SK-N-SH (cell line): ENCODE measurements around the gene OXSR1. TPM values are rescaled to one million over a fixed set of nuclear protein-coding genes. Genes with fewer than 3 reads are reported as not detected.

Experiments
- CTCF ChIA-PET: fragments of 300-600, 350-600 bp; formaldehyde crosslinking; extraction: SDS; loops from one replicate; lab custom pipeline; 2021; lab: Yijun Ruan, JAX
- POLR2A ChIA-PET: fragments of 350-600 bp; sonication (Branson Sonifier 250); formaldehyde crosslinking; extraction: SDS; loops from one replicate; lab custom pipeline; 2020; ENCODE audit warnings: antibody characterized with exemption, inconsistent platforms; lab: Yijun Ruan, JAX
- DNase-seq: peaks from one replicate; pipeline ENCODE4 v3.0.0; 2012
- H2AFZ ChIP-seq: fragments of 200-600 bp; sonication (generic); 2 replicates; pipeline ENCODE4 v1.8.1; 2016; ENCODE audit warnings: antibody characterized with exemption, mild to moderate bottlenecking, low read depth
- H3F3A ChIP-seq: fragments of 200-600 bp; sonication (generic); replicated peaks from 2 replicates; pipeline ENCODE3; 2016; ENCODE audit warnings: antibody characterized with exemption, mild to moderate bottlenecking; ENCODE audit not compliant: insufficient read depth
- H3K27ac ChIP-seq, 2 experiments: fragments of 200-500 bp in 1 of 2; fragments of 200-600 bp in 1 of 2; sonication (Bioruptor generic) in 1 of 2; sonication (generic), shearing (Covaris generic) in 1 of 2; 2 replicates each; pipeline versions ENCODE4 v1.5.1 to v1.6.1; 2014 to 2016; ENCODE audit warnings: low read depth in 2 of 2, inconsistent platforms in 1 of 2, low read length in 1 of 2, mild to moderate bottlenecking in 1 of 2, mixed read lengths in 1 of 2
- H3K27me3 ChIP-seq: fragments of 200-600 bp; sonication (generic), shearing (Covaris generic); 2 replicates; pipeline ENCODE4 v1.6.1; 2016; ENCODE audit warnings: mixed run types; ENCODE audit not compliant: insufficient read depth
- H3K36me3 ChIP-seq, 2 experiments: fragments of 200-500 bp in 1 of 2; fragments of 200-600 bp in 1 of 2; sonication (Bioruptor generic) in 1 of 2; sonication (generic) in 1 of 2; replicated peaks in 1 of 2; 2 replicates each; pipeline versions ENCODE3 to v1.5.1; 2014 to 2016; ENCODE audit warnings: low read length in 1 of 2, mild to moderate bottlenecking in 1 of 2; ENCODE audit not compliant: insufficient read depth in 2 of 2, control insufficient read depth in 1 of 2
- H3K4me1 ChIP-seq, 2 experiments: fragments of 200-500 bp in 1 of 2; fragments of 200-600 bp in 1 of 2; sonication (Bioruptor generic) in 1 of 2; sonication (generic), shearing (Covaris generic) in 1 of 2; 2 replicates each; pipeline versions ENCODE4 v1.5.1 to v1.6.1; 2014 to 2016; ENCODE audit warnings: low read depth in 1 of 2, low read length in 1 of 2, mixed run types in 1 of 2; ENCODE audit not compliant: insufficient read depth in 2 of 2, control insufficient read depth in 1 of 2
- H3K4me2 ChIP-seq: fragments of 200-600 bp; sonication (generic), shearing (Covaris generic); 2 replicates; pipeline ENCODE4 v1.6.1; 2017; ENCODE audit warnings: mixed run types
- H3K4me3 ChIP-seq, 2 experiments: fragments of 200-500 bp in 1 of 2; fragments of 200-600 bp in 1 of 2; sonication (Bioruptor generic) in 1 of 2; sonication (generic), shearing (Covaris generic) in 1 of 2; 2 replicates each; pipeline versions ENCODE4 v1.5.1 to v1.8.1; 2014 to 2016; ENCODE audit warnings: low read depth in 2 of 2, inconsistent platforms in 1 of 2, low read length in 1 of 2, mild to moderate bottlenecking in 1 of 2, mixed read lengths in 1 of 2, moderate library complexity in 1 of 2
- H3K79me2 ChIP-seq: fragments of 200-600 bp; sonication (generic); 2 replicates; pipeline ENCODE4 v1.8.1; 2017; ENCODE audit warnings: mild to moderate bottlenecking; ENCODE audit not compliant: insufficient read depth
- H3K9ac ChIP-seq: fragments of 200-600 bp; sonication (generic); 2 replicates; pipeline ENCODE4 v1.6.1; 2017; ENCODE audit warnings: mixed run types
- H3K9me2 ChIP-seq: fragments of 200-600 bp; sonication (generic); 2 replicates; pipeline ENCODE4 v1.6.1; 2017; ENCODE audit warnings: mixed run types
- H3K9me3 ChIP-seq: fragments of 200-600 bp; sonication (generic); 2 replicates; pipeline ENCODE4 v1.6.1; 2017; ENCODE audit warnings: mixed run types, mild to moderate bottlenecking, moderate library complexity
- H4K20me1 ChIP-seq: fragments of 200-600 bp; sonication (generic); 2 replicates; pipeline ENCODE4 v1.6.1; 2017; ENCODE audit warnings: mild to moderate bottlenecking, mixed run types; ENCODE audit not compliant: insufficient read depth
- CHD2 ChIP-seq: fragments of 150-350 bp; IDR thresholded peaks from 2 replicates; pipeline ENCODE4 v1.6.1; 2018; ENCODE audit warnings: low read length; ENCODE audit not compliant: partially characterized antibody
- EP300 ChIP-seq, 2 experiments: IDR thresholded peaks; 2 replicates each; pipeline versions ENCODE4 v1.4.0 to v1.6.1; 2012; ENCODE audit warnings: borderline replicate concordance in 1 of 2, low read depth in 1 of 2, low read length in 1 of 2
- EZH2phosphoT487 ChIP-seq: fragments of 200-600 bp; sonication (generic); IDR thresholded peaks from 2 replicates; pipeline ENCODE4 v1.6.1; 2017; ENCODE audit warnings: low read depth, mixed run types, mild to moderate bottlenecking, antibody characterized with exemption, moderate library complexity, borderline replicate concordance
- GABPA ChIP-seq: IDR thresholded peaks from 2 replicates; pipeline ENCODE4 v1.4.0; 2012; ENCODE audit warnings: low read depth, mild to moderate bottlenecking
- JUND ChIP-seq: IDR thresholded peaks from 2 replicates; pipeline ENCODE4 v1.4.0; 2012
- MEF2A ChIP-seq: IDR thresholded peaks from 2 replicates; pipeline ENCODE4 v1.4.0; 2012; ENCODE audit warnings: low read depth, borderline replicate concordance
- MXI1 ChIP-seq: IDR thresholded peaks from 2 replicates; pipeline ENCODE4 v1.6.1; 2012; ENCODE audit warnings: mild to moderate bottlenecking, low read depth, low read length, improper control_type of control experiment
- NRF1 ChIP-seq: IDR thresholded peaks from 2 replicates; pipeline ENCODE4 v1.6.1; 2012; ENCODE audit warnings: low read depth, mild to moderate bottlenecking, low read length
- SIN3A ChIP-seq: IDR thresholded peaks from 2 replicates; pipeline ENCODE4 v1.6.1; 2012; ENCODE audit warnings: low read depth, mild to moderate bottlenecking, low read length, moderate library complexity, borderline replicate concordance
- SMC3 ChIP-seq: IDR thresholded peaks from 2 replicates; pipeline ENCODE4 v1.6.1; 2012; ENCODE audit warnings: low read depth, low read length, improper control_type of control experiment
- TAF1 ChIP-seq: IDR thresholded peaks from 2 replicates; pipeline ENCODE4 v1.6.1; 2012; ENCODE audit warnings: low read depth, mild to moderate bottlenecking, low read length, moderate library complexity, borderline replicate concordance
- TEAD4 ChIP-seq: IDR thresholded peaks from 2 replicates; pipeline ENCODE4 v1.4.0; 2012; ENCODE audit warnings: mild to moderate bottlenecking, borderline replicate concordance; ENCODE audit not compliant: insufficient read depth
- ZBTB33 ChIP-seq: IDR thresholded peaks from 2 replicates; pipeline ENCODE4 v1.4.0; 2012; ENCODE audit warnings: low read depth, borderline replicate concordance
- WGBS: methylation state at CpG from one replicate; pipeline ENCODE4 v1.1.6; 2017; ENCODE audit warnings: low lambda C conversion rate; 5-methylcytosine and 5-hydroxymethylcytosine counted together
- polyA plus RNA-seq, 3 experiments: library from polyadenylated mRNA; depleted of rRNA; stranded (reverse); fragments of >200 nt; gene quantifications; 2 replicates each; pipeline ENCODE4 v1.2.3, GENCODE V29; 2012
- TF ChIP-seq, protein P1 (sequence below): fragments of 150-350 bp; IDR thresholded peaks from 2 replicates; pipeline ENCODE4 v1.6.1; 2016; ENCODE audit warnings: mild to moderate bottlenecking, low read depth, low read length

The OXSR1 gene
- polyA plus RNA-seq, 1 of the 3 experiments (the other 2 are of a cell fraction): 22.3 TPM

DNA sequence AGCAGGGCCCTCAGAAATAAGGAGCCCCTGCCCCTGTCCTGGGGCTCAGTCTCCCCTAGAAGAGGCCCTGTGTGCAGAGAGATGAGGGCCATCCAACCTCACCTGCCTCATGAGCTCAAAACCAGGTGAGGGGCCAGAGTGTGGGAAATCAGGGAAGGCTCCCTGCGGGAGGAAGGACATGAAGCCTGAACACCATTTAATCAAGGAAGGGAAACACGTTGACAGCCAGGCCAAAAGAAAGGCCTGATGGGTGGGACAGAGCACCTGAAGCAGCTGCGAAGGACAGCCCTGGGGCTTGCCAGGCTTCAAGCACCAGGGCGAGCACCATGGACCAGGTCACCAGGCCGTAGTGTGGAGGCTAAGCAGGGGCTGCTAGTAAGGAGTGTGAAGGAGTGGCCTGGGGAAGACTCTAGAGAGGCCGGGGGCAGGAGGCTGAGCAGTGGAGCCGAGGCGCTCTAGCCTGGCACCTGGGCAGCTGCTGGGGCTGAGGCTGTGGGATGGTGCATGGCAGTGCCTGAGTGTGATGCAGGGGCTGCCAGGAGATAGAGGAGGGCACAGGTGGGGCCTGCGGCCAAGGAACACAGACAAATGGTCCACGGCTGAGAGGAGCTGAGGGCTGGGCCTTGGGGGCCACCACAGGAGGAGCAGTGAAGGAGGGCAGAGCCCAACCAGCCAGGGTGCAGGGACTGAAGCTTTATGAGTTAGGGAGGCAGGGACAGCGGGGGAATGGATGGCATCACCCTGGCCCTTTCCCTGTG is 44.5 kb upstream of the OXSR1 start:
- no peaks in the 10 kb centered on the region for H3K9me3 ChIP-seq
- ChIA-PET POLR2A (interaction anchor here (1.0 kb wide), 1 partner anchor 16 kb away, joined by 3 read pairs; the partner anchor contains the start of gene ACAA1), CTCF (interaction anchor here (1.2 to 4.8 kb wide), 6 partner anchors 12 to 530 kb away, joined by 3 to 27 read pairs (median 5); partner anchors contain the start of gene XYLB)
- no peak overlapping the region for H3K4me2 ChIP-seq
- no peaks in the 10 kb centered on the region for H4K20me1 ChIP-seq
- no peaks in the 10 kb centered on the region for H3K79me2 ChIP-seq
- no peak overlapping the region for H3K27ac ChIP-seq
- H3K4me3 ChIP-seq: no peak overlapping the region
- no peaks in the 10 kb centered on the region for H3K27me3 ChIP-seq
- H3K36me3 ChIP-seq: peaks cover 0 to 33% of the 10 kb centered on the region in 2 experiments
- H3K9me2 ChIP-seq: no peaks in the 10 kb centered on the region
- H2AFZ ChIP-seq: no peak overlapping the region
- no peak for DNase-seq
- TF ChIP-seq TAF1: no peak
- TF ChIP-seq NRF1: no peak
- no peak for TF ChIP-seq JUND
- TF ChIP-seq EP300 (IDR thresholded peaks at IDR 0.05; ENCODE audit: borderline replicate concordance in 1 of 2, low read depth in 1 of 2, low read length in 1 of 2): no peak
- TF ChIP-seq, protein P1, sequence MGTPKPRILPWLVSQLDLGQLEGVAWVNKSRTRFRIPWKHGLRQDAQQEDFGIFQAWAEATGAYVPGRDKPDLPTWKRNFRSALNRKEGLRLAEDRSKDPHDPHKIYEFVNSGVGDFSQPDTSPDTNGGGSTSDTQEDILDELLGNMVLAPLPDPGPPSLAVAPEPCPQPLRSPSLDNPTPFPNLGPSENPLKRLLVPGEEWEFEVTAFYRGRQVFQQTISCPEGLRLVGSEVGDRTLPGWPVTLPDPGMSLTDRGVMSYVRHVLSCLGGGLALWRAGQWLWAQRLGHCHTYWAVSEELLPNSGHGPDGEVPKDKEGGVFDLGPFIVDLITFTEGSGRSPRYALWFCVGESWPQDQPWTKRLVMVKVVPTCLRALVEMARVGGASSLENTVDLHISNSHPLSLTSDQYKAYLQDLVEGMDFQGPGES: no peak
- no peak for TF ChIP-seq CHD2
- no peak for TF ChIP-seq MEF2A
- TF ChIP-seq GABPA: no peak
- no peak for TF ChIP-seq EZH2phosphoT487
- no peak for TF ChIP-seq TEAD4
- TF ChIP-seq ZBTB33: no peak
- no peak for TF ChIP-seq MXI1
- no peak for TF ChIP-seq SIN3A
- TF ChIP-seq SMC3: no peak
- TF ChIP-seq, all 33 proteins: peak for 0
- Histone ChIP-seq H3K9ac (no peak overlapping the region), H3K4me1 (no peaks in the 10 kb centered on the region), H3F3A (no peaks in the 10 kb centered on the region)
- WGBS: 88% methylated on average over 10 of the region's 11 CpGs
